SK-N-MC (cell line): ENCODE results near the gene SH2D3A.

Experiments
- EZH2 ChIP-seq: fragments of 200-600 bp; sonication (generic); IDR thresholded peaks from one replicate; pipeline ENCODE4 v1.6.1; 2017; ENCODE audit warnings: antibody characterized with exemption
- POLR2AphosphoS5 ChIP-seq: IDR thresholded peaks from 2 replicates; pipeline ENCODE4 v1.6.1; 2012; ENCODE audit warnings: mild to moderate bottlenecking, low read depth, low read length, borderline replicate concordance

GRCh38 chr19:6778386-6778785, 11.2 kb upstream of the SH2D3A start:
- TF ChIP-seq EZH2 (no peak), POLR2AphosphoS5 (no peak)
